ENCODE data around the gene ODAD3. TPM values are rescaled to one million over a fixed set of nuclear protein-coding genes. Genes with fewer than 3 reads are reported as not detected.
A peak's percentile ranks its signal among the peaks of the same experiment; 100 is the strongest.

ODAD3 gene
- total and polyA plus RNA-seq, 2 of the 13 experiments (the other 11 are each of a cell fraction or from before 2014, with no cell fraction given) = 0.04 to 0.08 TPM

DNA sequence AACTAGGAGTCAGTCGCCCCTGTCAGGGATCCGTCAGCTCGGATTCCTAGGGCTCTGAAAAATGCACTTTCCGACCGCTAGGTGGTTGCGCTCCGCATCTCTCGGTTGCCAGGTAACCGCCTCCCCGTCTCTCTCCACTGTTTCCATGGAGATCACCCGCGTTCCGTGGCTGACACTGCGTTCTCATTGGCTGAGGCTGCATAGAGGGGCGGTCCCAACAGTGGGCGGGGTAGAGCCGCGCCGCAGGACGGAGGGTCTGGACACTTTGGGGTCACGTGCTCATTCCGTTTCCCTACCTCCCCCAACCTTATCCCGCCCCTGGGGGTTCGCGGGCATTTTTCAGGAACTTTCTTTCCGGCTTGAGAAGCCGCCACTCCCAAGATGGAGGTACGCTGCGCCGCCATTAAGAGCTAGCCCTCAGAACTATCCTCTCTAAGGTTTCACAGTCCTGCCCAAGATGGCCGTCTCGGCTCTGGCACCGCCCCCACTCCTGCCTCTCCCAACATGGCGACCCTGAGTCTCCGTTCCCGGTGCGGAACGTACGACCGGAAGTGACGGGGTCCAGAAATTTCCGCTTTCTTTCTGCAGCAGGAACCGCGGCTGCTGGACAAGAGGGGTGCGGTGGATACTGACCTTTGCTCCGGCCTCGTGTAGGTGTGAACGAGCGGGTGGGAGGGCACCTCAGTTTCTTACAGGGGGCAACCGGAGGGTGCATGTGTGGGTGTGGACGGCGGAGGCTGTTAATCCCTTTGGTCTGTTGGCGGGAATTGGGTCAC is at the start of gene ODAD3, which contains the start of gene PRKCSH (continued):
- TF ChIP-seq KIAA2018 (CRISPR knock-in tag; IDR thresholded peaks at IDR 0.05; ENCODE audit: borderline replicate concordance) = no peak
- TF ChIP-seq ZNF747 (CRISPR knock-in tag; IDR thresholded peaks at IDR 0.05; ENCODE audit: borderline replicate concordance) = no peak; the same call in 1 of the 2 replicates
- no peak for TF ChIP-seq SP1 (IDR thresholded peaks at IDR 0.05)
- TF ChIP-seq SP1 (CRISPR knock-in tag; IDR thresholded peaks at IDR 0.05) = peak; percentile 63
- peak; percentile 82 for TF ChIP-seq ZBTB25 (CRISPR knock-in tag; IDR thresholded peaks at IDR 0.05)
- TF ChIP-seq ZBTB7A (CRISPR knock-in tag; IDR thresholded peaks at IDR 0.05) = peak; percentile 53; the same call in 1 of the 2 replicates
- TF ChIP-seq TEAD3 (CRISPR knock-in tag; optimal IDR thresholded peaks at IDR 0.05; ENCODE audit: borderline replicate concordance) = peak; percentile 81
- peak; percentile 52 for TF ChIP-seq MED8 (CRISPR knock-in tag; IDR thresholded peaks at IDR 0.05; ENCODE audit: insufficient replicate concordance)
- TF ChIP-seq ONECUT2 (CRISPR knock-in tag; IDR thresholded peaks at IDR 0.05) = no peak; the same call in 1 of the 2 replicates
- TF ChIP-seq BORCS8-MEF2B (CRISPR knock-in tag; IDR thresholded peaks at IDR 0.05) = peak; percentile 92
- TF ChIP-seq ELF3 (CRISPR knock-in tag; IDR thresholded peaks at IDR 0.05) = peak; percentile 95
- TF ChIP-seq SP2 (CRISPR knock-in tag; IDR thresholded peaks at IDR 0.05) = peak; percentile 83
